Stimulated activated CD8-positive, alpha-beta memory T cell treated with anti-CD3 and anti-CD28 coated beads, Interleukin-7, amount 100 ng/mL, for 4 hours (primary cell): ENCODE data around the gene FBXO34.

Source experiments
- DNase-seq, 2 donors: peaks; one replicate each; pipeline ENCODE4 v3.0.0-alpha.2; 2020; ENCODE audit warnings: low read depth in 2 of 2

Gene FBXO34

GRCh38 chr14:55383541-55384140 is 112.4 kb downstream of the FBXO34 start:
- DNase-seq, result no peak

GRCh38 chr14:55384536-55384935 is 113.3 kb downstream of the FBXO34 start:
- no peak for DNase-seq

GRCh38 chr14:55386037-55386808 is 115.0 kb downstream of the FBXO34 start:
- no peak for DNase-seq

- DNase-seq, result no peak
Measured at GRCh38 chr14:55387121-55387520, 115.9 kb downstream of the FBXO34 start.

- DNase-seq, result no peak
Measured at GRCh38 chr14:55388160-55388559, 116.9 kb downstream of the FBXO34 start.

- DNase-seq, result no peak
Measured at GRCh38 chr14:55389330-55389729, 118.1 kb downstream of the FBXO34 start.

GRCh38 chr14:55398679-55399078 is 127.5 kb downstream of the FBXO34 start:
- no peak for DNase-seq

- DNase-seq, result no peak
Measured at GRCh38 chr14:55399183-55399582, 128.0 kb downstream of the FBXO34 start.

- no peak for DNase-seq
Measured at GRCh38 chr14:55399852-55400251, 128.6 kb downstream of the FBXO34 start.

GRCh38 chr14:55401751-55402150 is 130.5 kb downstream of the FBXO34 start:
- DNase-seq, result no peak
